K562 (cell line): ENCODE measurements around the gene PDLIM7. TPM values are rescaled to one million over a fixed set of nuclear protein-coding genes. Genes with fewer than 3 reads are reported as not detected.

ENCODE experiments used
- CEBPG ChIP-seq, 3 experiments: fragments of 200-800 bp in 1 of 3; sonication (Bioruptor generic) in 1 of 3; sonication (generic) in 1 of 3; formaldehyde crosslinking in 1 of 3; IDR thresholded peaks in 2 of 3; conservative IDR thresholded peaks in 1 of 3; 2 replicates each; pipeline versions ENCODE4 v1.6.1 to v1.8.0; 2016 to 2022; ENCODE audit warnings: missing compliant biosample characterization in 2 of 3, missing genetic modification characterization in 2 of 3, mild to moderate bottlenecking in 1 of 3, missing genetic modification reagents in 1 of 3
- GABPA ChIP-seq: fragments of 200-800 bp; sonication (Bioruptor generic); conservative IDR thresholded peaks from 2 replicates; pipeline ENCODE4 v1.6.1; 2016; ENCODE audit warnings: low read depth, missing genetic modification characterization, missing compliant biosample characterization
- HMG20A ChIP-seq: fragments of 450-650 bp; formaldehyde crosslinking; conservative IDR thresholded peaks from 2 replicates; pipeline ENCODE4 v1.4.0; 2020; ENCODE audit warnings: mild to moderate bottlenecking, mixed read lengths
- MYC ChIP-seq, 2 experiments: fragments of 250-450 bp in 1 of 2; sonication (Bioruptor Pico) in 1 of 2; IDR thresholded peaks; 2 replicates each; pipeline versions ENCODE4 v1.5.1 to v1.6.1; 2012 to 2021; ENCODE audit warnings: low read depth in 2 of 2, borderline replicate concordance in 1 of 2, improper control_type of control experiment in 1 of 2, low read length in 1 of 2, mild to moderate bottlenecking in 1 of 2, moderate library complexity in 1 of 2
- POLR3G ChIP-seq: IDR thresholded peaks from 2 replicates; pipeline ENCODE4 v1.6.1; 2011; ENCODE audit not compliant: insufficient read length, insufficient replicate concordance; ENCODE audit errors: extremely low read depth
- RAD21 ChIP-seq, 2 experiments: fragments of 250-450 bp in 1 of 2; fragments of 450-650 bp in 1 of 2; sonication (Bioruptor Pico) in 1 of 2; formaldehyde crosslinking in 1 of 2; IDR thresholded peaks in 1 of 2; conservative IDR thresholded peaks in 1 of 2; 2 replicates each; pipeline versions ENCODE4 v1.4.0 to v1.8.0; 2020 to 2022; ENCODE audit warnings: mild to moderate bottlenecking in 2 of 2, moderate library complexity in 1 of 2
- REST ChIP-seq, 2 experiments: fragments of 450-650 bp; formaldehyde crosslinking in 1 of 2; IDR thresholded peaks; 2 replicates each; pipeline versions ENCODE4 v1.4.0 to v1.6.1; 2014 to 2020; ENCODE audit warnings: mild to moderate bottlenecking in 2 of 2, borderline replicate concordance in 1 of 2, low read depth in 1 of 2
- RUNX1 ChIP-seq: sonication (generic); IDR thresholded peaks from 2 replicates; pipeline ENCODE4 v1.6.1; 2016; ENCODE audit warnings: antibody characterized with exemption, low read depth
- TBL1XR1 ChIP-seq, 2 experiments: IDR thresholded peaks; 2 replicates each; pipeline ENCODE4 v1.6.1; 2012; ENCODE audit warnings: improper control_type of control experiment in 2 of 2, low read length in 2 of 2, mild to moderate bottlenecking in 1 of 2
- ZBED1 ChIP-seq: IDR thresholded peaks from 2 replicates; pipeline ENCODE4 v1.6.1; 2014
- polyA plus RNA-seq, 8 experiments: library from polyadenylated mRNA; depleted of rRNA in 4 of 8; stranded (reverse) in 5 of 8; unstranded in 3 of 8; fragments of >200 nt; fragmentation: Nextera tagmentation in 2 of 8; fragmentation: Illumina TruSeq in 1 of 8; extraction: Ambion mirVana in 2 of 8; extraction: Trizol in 1 of 8; gene quantifications; 2 replicates each; pipeline versions ENCODE4 v1.2.1 to v1.2.3, GENCODE V29; 2011 to 2014; ENCODE audit warnings: inconsistent platforms in 1 of 8, missing spikeins in 1 of 8
- total RNA-seq, 7 experiments: library from RNA; depleted of rRNA in 6 of 7; stranded (reverse); fragments of >200 nt in 6 of 7; fragmentation: Illumina TruSeq in 2 of 7; extraction: Trizol in 2 of 7; gene quantifications; 2 replicates each; pipeline versions ENCODE4 v1.2.1 to v1.2.3, GENCODE V29; 2011 to 2021; ENCODE audit warnings: low replicate concordance in 1 of 7
- TF ChIP-seq, protein P1 (sequence below), 2 experiments: IDR thresholded peaks in 1 of 2; conservative IDR thresholded peaks in 1 of 2; 2 replicates each; pipeline ENCODE4 v1.6.1; 2016; ENCODE audit warnings: low read depth in 2 of 2, mild to moderate bottlenecking in 1 of 2, missing compliant biosample characterization in 1 of 2, missing genetic modification characterization in 1 of 2, moderate library complexity in 1 of 2
- TF ChIP-seq, protein P2 (sequence below): IDR thresholded peaks from 2 replicates; pipeline ENCODE4 v1.6.1; 2014; ENCODE audit warnings: antibody characterized with exemption

Gene PDLIM7
- total and polyA plus RNA-seq, 9 of the 15 experiments (the other 6 are each of a cell fraction or from before 2014, with no cell fraction given), result 2.1 to 124 (median 32.6) TPM

GRCh38 chr5:177509381-177509951, 12.1 kb upstream of the PDLIM7 start, which contains the start of gene DOK3 (continued):
- TF ChIP-seq MYC (IDR thresholded peaks at IDR 0.05; ENCODE audit: low read depth, low read length) (no peak), MYC (CRISPR knock-in tag; IDR thresholded peaks at IDR 0.05; ENCODE audit: borderline replicate concordance, low read depth) (no peak), ZBED1 (no peak), HMG20A (CRISPR knock-in tag) (no peak), RAD21 (CRISPR knock-in tag; conservative IDR thresholded peaks at IDR 0.05 in 1 of 2, IDR thresholded peaks at IDR 0.05 in 1 of 2) (no peak), POLR3G (no peak), CEBPG (CRISPR knock-in tag; IDR thresholded peaks at IDR 0.05) (no peak), CEBPG (tag; conservative IDR thresholded peaks at IDR 0.05 in 1 of 2, IDR thresholded peaks at IDR 0.05 in 1 of 2) (no peak), GABPA (tag) (peak; percentile 40; the same call in 1 of the 2 replicates), RUNX1 (no peak), TBL1XR1 (IDR thresholded peaks at IDR 0.05; ENCODE audit: low read length in 2 of 2) (no peak), REST (IDR thresholded peaks at IDR 0.05; ENCODE audit: borderline replicate concordance) (no peak), REST (CRISPR knock-in tag; IDR thresholded peaks at IDR 0.05; ENCODE audit: low read depth) (no peak)
- TF ChIP-seq, protein P1, sequence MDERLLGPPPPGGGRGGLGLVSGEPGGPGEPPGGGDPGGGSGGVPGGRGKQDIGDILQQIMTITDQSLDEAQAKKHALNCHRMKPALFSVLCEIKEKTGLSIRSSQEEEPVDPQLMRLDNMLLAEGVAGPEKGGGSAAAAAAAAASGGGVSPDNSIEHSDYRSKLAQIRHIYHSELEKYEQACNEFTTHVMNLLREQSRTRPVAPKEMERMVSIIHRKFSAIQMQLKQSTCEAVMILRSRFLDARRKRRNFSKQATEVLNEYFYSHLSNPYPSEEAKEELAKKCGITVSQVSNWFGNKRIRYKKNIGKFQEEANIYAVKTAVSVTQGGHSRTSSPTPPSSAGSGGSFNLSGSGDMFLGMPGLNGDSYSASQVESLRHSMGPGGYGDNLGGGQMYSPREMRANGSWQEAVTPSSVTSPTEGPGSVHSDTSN (CRISPR knock-in tag; IDR thresholded peaks at IDR 0.05; ENCODE audit: low read depth), result no peak
- TF ChIP-seq, protein P1 (tag; conservative IDR thresholded peaks at IDR 0.05; ENCODE audit: low read depth), result no peak
- TF ChIP-seq, protein P2, sequence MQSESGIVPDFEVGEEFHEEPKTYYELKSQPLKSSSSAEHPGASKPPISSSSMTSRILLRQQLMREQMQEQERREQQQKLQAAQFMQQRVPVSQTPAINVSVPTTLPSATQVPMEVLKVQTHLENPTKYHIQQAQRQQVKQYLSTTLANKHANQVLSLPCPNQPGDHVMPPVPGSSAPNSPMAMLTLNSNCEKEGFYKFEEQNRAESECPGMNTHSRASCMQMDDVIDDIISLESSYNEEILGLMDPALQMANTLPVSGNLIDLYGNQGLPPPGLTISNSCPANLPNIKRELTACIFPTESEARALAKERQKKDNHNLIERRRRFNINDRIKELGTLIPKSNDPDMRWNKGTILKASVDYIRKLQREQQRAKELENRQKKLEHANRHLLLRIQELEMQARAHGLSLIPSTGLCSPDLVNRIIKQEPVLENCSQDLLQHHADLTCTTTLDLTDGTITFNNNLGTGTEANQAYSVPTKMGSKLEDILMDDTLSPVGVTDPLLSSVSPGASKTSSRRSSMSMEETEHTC, result 0 out of 2 replicates have a peak, but pooled peaks have one; percentile 23
